ELR (cell line): ENCODE data around the gene BMI1.
"Not testable (repeated sequence)": the region's sequence is repeated elsewhere in the genome, so short reads cannot be mapped to it uniquely, and the experiment has no call there.

ENCODE experiments used
- DNase-seq: peaks from one replicate; pipeline ENCODE4 v3.0.0-alpha.2; 2015; ENCODE audit warnings: low read depth

BMI1 gene

DNA sequence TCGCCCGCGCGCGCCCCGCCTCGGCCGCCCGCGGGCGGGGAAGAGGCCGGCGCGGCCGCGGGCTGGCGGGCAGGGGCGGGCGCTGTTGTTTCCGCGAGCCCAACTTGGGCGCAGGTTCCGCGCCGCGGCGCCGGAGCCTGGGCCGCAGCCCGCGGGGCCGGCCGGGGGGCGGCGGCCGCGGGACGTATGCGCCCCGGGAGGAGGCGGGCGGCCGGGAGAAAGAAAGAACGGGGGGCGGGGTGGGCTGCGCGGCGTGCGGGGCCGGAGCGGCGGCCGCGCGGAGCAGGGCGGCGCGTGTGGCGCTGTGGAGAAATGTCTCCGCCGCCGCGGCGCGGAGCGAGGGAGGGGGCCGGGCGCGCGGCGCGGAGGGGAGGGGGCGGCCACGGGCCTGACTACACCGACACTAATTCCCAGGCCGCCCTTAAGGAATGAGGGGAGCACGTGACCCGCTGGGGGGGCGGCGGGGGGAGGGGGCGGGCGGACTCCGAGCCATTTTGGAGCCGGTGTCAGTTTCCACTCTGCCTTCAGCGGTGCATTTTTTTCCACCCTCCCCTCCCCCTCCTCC is at the start of gene BMI1:
BMI1 (plus strand) TSS at position 509 of the 565 bp plus-strand sequence. CDS start 5,351 bp downstream, outside the sequence.
- peak; percentile 80 for DNase-seq

DNA sequence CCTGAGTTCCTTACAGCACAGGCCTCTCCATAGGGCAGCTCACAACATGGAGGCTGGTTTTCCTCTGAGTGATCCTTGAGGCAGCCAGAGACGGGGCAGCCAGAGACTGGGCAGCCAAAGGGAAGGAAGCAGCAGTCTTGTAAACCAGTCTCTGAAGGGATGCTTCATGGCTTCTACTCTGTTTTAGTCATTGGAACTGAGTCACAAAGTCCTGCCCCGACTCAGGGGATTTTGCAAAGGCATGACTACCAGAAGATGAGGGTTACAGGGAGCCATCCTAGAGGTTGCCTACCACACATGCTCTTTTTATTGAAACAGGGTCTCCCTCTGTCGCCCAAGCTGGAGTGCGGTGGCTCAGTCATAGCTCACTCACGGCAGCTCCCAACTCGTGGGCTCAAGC is 49.1 kb upstream of the BMI1 start:
- DNase-seq = no peak

DNA sequence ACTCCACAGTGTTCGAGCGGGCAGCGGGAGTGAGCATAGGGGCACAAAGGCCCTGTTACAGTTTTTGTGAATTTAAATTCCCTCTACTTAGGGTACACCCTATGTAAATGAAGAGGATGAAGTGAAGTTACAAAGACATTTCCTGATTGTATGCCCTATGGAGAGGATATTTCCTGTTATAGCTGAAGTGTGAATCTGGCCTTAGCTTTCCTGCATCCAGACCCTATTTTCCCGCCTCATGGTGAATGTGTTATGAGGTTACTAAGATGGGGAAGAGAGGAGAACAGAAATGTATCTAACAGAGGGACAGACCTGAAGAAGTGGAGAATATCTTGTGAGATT is 42.5 kb upstream of the BMI1 start:
- no peak for DNase-seq

DNA sequence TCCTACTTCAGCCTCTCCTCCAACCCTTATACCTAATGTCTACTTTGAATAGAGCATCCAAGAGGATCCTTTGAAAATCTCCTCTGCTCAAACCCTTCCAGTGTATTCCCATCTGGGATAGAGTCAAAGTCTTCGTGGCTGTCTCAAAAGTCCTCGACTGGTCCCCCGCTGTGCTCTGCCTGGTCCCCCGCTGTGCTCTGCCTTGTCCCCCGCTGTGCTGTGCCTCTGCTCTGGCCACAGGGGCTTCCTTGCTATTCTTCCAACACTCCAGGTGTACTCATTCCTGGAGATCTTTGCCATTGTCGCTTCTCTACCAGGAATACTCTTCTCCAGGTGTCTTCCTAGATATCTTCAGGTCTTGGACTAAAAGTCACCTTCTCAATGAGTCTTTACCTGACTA is 40.8 kb upstream of the BMI1 start:
- no peak for DNase-seq

DNA sequence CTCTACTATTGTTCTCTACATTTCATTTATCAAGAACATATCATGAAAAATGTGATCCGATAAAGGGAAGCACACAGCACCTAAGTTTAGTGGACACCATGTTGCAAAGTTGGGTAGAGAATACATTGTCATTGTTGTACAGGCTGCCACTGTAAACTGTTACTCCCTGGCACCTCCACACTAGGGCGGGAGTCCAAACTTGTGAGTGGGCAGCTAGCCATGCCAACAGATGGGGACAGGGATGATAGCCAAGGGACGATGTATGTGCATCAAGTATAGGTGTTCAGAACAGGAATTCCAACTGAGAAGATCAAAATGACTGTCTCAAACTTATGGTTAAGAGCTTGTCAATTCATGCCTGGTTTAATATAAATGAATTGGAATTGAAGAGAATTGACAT is 35.8 kb upstream of the BMI1 start:
- DNase-seq = no peak

DNA sequence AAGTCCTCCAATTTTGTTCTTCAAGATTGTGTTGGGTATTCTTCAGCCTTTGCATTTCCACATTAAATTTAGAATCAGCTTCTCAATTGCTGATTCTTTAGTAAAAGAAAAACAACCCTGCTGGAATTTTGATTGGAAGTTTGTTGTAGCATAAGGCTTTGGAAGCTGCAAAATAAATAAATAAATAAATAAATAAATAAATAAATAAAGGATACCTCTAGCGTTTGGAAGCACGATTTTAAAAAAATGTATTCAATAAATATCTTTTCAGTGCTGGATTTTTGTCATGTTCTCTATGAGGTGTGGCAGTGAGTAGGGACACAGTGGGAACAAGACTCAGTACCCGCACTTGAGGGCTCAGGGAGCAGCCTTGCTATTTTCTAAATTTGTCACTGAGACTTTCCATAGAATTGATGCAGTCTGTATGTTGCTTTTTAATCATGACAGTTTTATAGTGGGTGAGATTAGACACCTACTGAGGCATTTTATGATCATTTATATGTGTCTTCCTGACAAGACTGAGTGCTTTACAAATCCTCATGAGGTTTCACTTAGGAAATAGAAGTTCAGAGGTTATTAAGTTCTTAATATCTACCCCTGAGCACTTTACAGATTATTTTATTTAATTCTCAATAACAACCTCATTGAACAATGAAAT is 27.0 kb upstream of the BMI1 start:
- DNase-seq = no peak

DNA sequence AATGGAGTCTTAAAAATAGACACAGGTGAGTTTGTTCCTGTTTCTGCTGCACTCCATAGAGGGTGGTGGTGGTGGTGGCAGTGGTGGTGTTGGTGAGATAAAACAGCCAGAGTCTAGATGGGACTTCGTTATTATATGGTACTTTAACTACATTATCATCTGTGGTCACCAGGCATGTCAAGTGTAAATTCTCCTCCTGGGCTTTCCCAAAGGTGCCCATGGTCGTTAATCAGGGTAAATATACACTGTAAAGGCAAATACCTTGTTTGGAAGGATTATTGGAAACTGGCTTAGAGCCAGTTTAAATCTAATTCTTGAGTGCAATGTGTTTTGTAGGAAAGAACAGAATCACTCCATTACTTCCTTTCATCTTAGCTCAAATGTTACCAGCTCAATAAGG is 26.2 kb upstream of the BMI1 start:
- DNase-seq = no peak

DNA sequence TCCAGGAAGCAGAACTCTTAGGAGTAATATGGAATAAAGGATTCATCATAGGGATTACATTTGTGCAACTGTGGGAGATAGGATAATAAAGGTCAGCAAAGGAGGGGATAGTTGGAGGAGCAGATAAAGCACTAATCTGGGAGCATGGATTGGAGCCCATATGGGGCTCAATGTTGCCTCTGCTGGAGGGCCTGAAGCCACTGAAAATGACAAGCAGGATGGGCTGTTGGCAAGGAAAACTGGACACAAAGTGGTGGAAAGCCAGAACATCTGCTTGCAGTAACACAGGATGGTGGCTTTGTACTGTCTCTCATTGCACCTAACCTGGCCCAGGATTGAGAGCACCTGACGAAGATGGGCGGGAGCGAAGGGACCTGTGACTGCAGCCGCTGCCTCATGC is 19.7 kb upstream of the BMI1 start:
- DNase-seq = peak; percentile 4

DNA sequence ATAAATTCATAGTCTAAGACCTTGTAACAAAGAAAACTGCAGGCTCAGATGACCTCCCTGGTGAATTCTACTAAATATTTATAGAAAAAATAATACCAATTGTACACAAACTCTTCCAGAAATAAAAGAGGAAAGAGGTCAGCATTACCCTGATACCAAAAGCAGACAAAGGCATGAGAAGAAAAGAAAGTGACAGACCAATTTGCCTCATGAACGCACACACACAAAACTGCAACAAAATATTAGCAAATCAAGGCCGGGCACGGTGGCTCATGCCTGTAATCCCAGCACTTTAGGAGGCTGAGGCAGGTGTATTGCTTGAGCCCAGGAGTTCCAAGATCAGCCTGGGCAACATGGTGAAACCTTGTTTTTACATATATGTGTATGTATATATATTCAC is 17.4 kb upstream of the BMI1 start:
- DNase-seq = no peak

DNA sequence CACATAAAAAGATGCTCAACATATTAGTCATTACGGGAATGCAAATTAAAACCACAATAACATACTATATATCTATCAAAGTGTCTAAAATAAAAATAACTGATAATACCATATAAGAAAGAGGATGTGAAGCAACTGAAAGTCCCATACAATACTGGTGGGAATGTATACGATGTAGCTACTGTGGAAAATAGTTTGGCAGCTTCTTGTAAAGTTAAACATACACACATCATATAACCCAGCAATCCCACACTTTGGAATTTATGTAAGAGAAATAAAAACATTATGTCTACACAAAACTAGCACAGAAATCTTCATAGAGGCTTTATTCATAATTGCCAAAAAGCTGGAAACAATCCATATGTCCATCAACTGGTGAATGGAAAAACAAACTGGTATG is 15.2 kb upstream of the BMI1 start:
- peak; percentile 3 for DNase-seq

DNA sequence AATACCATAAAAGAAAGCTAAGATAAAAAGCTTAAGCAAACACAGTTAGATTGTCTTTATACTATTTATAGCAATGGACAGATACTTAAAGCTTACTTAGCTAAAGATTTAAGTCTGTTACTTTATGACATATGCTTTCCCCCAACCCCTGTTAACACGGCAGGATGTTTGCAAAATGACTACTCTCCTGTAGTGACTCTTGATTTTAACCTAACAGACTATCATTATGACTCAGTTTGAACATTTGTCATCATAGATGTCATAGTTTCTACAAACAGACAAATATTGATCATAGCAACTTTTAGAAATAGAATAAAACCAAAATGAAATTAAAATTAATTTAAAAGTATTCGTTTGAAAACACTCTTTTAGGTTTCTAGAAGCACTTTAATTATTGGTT is 12.5 kb upstream of the BMI1 start:
- peak; percentile 83 for DNase-seq

DNA sequence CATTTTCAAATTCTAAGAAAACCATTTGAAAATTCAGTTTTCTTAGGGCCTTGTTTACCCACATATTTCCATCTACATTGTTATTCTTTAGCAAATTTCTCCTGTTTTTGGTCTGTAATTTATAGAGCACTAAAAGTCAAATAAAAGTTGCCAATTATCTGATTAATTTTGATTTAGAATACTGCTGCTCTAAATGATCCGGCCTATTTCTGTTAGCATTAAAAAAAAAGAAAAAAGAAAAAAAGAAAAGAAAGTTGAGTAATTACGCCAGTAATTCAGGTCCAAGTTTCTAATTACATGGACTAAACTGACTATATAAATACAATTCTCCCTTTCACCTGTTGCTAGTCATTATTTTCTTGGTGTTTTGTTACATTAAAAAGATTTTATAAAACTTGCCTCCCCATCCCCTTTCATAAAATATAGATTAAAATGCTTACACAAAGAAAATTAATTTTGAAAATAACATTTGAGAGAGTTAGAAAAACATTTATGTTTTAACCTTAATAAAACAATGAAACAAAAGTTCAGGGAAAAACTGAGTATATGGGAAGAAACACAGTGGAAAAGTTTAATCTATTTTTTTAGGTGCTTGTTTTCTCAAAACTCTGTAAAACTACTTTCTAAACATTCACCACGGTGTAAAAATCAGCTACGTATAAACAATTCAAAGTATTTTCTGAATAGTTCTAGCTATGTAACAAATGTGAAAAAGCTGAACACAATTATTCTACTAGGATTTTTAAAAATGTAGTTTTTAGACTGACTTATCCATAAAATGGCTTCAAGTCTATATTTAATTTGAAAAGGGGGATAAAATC is 11.5 kb upstream of the BMI1 start:
- no peak for DNase-seq

DNA sequence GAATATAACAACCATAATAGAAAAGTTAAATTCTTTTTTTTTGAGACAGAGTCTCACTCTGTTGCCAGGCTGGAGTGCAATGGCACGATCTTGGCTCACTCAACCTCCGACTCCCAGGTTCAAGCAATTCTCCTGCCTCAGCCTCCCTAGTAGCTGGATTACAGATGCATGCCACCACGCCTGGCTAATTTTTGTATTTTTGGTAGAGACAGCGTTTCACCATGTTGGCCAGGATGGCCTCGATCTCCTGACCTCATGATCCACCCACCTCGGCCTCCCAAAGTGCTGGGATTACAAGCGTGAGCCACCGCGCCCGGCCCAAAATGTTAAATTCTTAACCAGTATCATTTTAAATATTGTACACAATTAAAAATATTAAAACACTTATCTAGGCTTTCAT is 10.9 kb upstream of the BMI1 start:
- not testable (repeated sequence) for DNase-seq

DNA sequence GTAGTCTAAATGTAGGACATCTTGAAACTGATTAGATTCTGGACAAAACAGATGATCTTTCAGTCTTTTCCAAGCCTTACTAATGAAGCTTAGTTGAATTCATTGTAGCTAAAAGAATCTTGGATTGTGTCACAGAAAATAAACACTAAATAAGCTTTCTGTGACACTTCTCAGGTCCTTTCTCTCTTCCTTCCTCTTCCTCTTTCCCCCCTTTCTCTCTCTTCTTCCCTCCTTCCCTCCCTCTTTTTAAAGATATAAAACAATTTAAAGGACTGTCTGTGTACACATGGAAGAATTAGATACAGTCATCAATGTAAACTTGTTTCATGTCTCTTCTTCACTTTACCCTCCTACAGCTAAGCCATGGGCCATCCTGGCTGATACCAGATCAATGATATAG is 10.0 kb upstream of the BMI1 start:
- DNase-seq = no peak

DNA sequence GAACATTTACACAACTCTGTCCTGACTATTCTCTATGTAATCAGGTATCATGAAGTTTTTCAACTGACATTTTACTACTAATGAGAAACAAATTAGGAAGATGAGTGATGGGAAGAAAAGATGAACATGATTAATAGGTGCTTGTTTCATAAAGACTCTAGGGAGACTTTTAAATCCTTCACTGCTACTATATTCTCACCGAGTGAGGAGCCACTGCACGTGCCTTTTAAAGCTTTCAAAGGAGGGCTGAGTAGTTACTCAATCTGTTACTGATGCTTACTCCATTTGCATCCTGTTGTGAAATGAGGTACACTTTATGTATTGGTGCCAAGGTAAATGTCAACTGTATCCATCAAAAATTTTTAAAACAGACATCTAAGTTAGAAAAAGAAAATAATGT is 6.0 kb upstream of the BMI1 start:
- DNase-seq = no peak

DNA sequence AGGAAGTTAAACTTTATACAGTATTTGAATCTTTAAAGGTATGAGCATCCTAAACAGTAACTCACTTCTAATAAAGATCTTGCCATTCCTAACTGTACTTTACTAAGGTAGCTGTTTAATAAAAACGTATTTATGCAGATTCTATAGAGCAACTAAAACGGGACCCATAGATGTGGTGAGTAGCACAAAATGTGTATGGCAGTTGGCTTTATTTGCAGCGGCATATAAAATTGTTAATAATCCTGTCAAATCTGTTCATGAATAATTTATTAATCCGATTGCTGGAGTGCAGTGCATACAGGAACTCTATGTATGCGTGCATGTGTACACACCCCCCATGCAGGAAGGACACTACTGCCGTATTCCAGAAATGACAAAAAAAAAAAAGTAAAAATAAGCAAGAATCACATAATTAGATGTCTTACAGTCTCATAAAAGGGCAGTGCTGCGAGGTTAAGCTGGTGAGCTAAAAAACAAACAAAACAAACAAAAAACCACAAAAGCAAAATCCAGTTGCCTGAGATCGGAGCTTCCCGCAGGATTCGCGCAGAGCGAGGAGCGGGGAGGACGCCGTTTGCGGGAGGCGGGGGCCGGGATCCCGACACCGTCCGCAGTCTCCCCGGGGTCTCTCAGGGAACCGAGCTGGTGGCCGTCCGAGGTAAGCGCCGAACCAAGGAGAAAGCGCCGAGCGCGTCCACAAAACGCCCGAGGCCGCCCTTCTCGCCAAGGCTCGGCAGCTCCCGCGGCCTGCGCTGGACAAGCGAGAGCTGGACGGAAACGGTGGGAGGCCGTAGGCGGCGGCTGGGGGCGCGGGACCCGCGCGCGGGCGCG is 5.2 kb upstream of the BMI1 start:
- peak; percentile 20 for DNase-seq

DNA sequence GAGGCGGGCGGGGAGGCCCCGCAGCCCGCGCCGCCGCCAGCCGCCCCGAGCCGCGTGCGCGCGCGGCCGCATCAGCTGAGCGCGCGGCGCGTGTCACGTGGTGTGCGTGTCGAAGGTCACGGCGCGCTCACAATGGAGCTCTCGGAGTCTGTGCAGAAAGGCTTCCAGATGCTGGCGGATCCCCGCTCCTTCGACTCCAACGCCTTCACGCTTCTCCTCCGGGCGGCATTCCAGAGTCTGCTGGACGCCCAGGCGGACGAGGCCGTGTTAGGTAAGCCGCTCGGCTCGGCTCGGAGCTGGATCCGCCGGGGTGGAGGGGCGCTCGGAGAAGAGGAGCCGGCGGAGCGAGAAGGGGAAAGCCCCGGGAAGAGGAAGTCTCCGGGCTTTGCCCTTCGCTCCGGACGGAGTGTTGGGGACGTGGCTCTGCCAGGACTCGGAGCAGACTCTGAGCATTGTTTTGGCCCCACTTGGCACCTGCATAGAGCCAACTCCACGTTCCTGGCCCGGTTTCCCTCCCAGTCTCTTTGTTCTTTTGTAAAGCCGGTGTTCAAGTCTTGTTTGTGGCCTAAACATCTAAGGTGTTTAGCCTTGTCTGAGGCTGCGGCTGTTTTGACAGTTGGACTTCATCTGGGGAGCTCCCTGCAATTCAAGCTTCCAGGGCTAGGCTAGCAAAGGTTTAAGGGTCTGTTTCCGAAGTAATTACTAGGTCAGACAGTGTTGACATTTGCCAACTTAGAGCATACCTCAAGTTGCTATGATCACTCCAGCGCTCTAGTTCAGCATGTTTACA is 4.4 kb upstream of the BMI1 start, which contains the start of gene COMMD3:
COMMD3 (plus strand) TSS at position 103 of the 790 bp plus-strand sequence; CDS start at position 133, 30 bp downstream.
- peak; percentile 90 for DNase-seq

DNA sequence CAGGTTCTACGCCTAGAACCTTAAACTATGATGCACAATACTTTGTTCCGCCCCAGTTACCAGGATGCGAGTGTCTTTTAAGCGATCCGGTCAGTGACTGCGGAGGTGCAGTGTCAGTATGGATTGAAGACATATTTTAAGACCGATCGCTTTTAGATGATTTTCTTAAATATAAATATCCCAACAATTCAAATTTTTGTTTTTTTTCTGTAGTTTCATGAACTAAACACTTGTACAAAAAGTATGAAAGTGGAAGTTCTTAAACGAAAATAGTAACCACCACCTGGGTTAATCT is 3.9 kb upstream of the BMI1 start:
- DNase-seq = peak; percentile 57

DNA sequence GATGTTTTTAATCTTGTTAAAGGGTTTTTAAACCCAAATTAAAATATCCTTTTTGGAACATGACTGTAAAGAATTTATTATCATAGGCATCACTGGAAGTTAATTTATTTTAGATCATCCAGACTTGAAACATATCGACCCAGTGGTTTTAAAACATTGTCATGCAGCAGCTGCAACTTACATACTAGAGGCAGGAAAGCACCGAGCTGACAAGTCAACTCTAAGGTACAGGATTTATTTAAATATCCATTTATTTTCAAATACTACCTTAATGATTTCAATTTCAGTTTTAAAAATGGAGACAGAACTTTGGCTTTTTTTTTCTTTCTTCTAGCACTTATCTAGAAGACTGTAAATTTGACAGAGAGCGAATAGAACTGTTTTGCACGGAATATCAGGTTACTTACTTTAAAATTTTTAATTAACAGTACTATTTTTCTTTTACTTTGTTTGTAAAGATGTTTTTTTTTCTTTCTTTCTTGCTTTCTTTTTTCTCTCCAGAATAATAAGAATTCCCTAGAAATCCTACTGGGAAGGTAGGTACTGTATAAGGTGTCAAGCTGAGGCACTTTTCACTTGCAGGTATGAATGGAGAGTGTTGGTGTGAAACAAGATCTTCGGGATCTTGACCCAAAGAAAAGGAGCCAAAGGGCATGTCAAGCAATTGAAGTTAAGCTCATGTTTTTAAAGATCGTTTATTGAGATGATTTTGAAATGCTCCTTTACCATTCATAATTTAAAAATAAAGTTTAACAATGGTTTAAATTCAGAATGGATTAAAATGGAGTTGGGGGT is 2.9 kb upstream of the BMI1 start:
- DNase-seq = no peak

DNA sequence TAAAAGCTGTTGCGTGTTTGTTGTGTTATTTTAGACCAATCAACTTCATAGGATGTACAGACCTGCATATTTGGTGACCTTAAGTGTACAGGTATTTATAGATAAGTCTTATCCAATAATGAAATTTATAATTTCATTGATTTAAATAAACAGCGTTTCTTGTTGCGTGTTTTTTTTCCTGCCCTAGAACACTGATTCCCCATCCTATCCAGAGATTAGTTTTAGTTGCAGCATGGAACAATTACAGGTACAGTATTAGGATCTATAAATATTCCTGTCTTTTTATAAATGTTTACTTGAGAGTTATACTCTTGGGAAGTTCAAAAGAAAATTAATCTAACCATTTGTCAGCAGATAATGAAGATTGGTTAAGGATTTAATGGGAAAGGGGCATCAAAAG is 2.1 kb upstream of the BMI1 start:
- DNase-seq = no peak

DNA sequence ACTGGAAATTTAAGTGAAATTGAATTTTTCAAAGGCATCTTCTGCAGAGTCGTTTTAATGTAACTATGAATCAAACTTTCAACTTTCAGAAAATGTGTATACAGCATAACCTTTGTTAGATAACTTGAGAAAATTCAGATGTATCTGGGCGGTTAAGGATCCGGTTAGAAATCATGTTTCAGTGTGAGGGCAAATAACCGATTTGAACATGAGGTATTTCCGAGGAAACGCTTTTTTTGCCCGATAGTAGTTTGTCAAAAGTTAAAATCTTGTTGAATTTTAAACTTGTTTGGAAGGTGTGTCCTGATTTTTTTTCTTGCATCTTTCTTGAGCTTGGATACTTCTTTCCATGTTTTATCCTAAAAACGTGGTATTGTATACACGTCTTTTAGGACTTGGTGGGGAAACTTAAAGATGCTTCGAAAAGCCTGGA is 1.3 kb upstream of the BMI1 start:
- no peak for DNase-seq
